HPDE6-E6E7 (cell line): ENCODE measurements around the gene TIMM23B.
"Not testable (repeated sequence)": the region's sequence is repeated elsewhere in the genome, so short reads cannot be mapped to it uniquely, and the experiment has no call there.

Experiments
- DNase-seq: peaks from one replicate; pipeline ENCODE4 v3.0.0; 2011; ENCODE audit warnings: missing footprints; ENCODE audit errors: extremely low spot score

Gene TIMM23B

DNA sequence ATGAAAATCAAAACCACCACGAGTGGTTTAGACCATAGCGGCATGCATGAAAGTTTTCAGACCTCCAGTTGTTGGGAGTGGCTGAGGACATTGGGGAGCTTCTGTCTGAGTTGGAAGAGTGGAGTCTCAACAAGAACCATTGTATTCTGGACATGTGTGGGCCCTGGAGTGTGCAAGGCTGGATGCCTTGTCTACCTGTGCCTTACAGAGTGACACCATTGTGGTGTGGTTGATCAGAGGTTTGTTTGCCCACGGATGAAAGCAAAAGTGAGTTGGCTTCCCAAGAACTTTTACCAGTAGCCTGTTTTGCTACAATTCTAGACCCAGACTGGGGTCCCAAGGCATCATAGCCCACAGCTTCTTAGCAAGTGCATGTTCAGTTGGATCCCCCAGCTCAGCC is 35.9 kb downstream of the TIMM23B start:
- not testable (repeated sequence) for DNase-seq

DNA sequence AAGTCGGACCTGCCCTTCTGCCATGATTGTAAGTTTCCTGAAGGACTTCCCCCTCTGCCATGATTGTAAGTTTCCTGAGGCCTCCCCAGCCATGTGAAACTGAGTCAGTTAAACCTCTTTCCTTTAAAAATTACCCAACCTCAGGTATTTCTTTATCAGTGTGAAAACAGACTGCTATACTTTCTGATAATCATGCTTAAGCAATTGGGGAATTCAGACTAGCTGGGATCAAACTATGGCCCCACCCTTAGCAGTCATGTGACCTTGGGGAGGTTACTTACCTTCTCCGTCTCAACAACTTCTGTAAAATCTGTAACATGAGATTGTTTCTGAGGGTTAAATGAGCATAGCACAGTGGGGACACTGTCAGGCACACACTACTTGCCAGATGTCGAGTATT is 45.4 kb downstream of the TIMM23B start:
- DNase-seq = not testable (repeated sequence)

DNA sequence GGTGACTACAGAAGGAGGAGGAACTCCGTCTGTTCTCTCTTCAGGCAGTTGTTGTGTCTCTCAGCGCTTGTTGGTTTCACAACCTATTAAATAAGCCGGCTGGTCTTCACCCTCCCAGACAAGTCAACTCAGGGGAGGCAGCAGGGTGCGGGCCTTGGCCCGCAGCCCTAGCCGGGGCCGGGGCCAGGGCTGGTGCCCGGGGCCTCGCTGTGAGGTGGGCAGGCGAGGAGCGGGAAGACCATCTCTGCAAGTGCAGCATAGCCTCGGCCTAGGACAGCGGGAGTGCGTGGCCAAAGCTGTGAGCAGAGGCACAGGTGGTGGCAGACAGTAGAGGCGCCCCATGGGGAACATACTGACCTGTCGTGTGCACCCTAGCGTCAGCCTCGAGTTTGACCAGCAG is 46.5 kb downstream of the TIMM23B start, which contains the start of gene AGAP6:
AGAP6 (plus strand) TSS at position 31 of the 400 bp plus-strand sequence; CDS start at position 341, 310 bp downstream.
- DNase-seq = not testable (repeated sequence)

DNA sequence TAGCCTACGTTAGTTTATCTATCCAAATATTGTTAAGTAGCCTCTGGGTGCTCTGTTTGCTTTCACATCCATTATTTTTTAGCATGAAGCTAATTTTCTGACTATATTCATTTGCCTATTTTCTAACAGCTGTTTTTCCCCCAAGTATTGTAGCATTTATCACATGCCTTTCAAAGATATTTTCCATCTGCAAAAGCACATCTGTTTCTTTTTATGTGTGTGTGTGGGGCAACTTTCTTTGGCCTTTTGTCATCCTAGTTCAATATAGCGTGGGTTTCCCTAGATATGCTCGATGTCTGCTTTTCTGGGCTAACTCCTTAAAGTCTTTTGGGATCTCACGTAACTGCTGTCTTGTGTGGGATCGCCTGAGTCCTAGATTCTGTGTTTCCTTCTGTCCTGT is 53.5 kb downstream of the TIMM23B start:
- DNase-seq = not testable (repeated sequence)

DNA sequence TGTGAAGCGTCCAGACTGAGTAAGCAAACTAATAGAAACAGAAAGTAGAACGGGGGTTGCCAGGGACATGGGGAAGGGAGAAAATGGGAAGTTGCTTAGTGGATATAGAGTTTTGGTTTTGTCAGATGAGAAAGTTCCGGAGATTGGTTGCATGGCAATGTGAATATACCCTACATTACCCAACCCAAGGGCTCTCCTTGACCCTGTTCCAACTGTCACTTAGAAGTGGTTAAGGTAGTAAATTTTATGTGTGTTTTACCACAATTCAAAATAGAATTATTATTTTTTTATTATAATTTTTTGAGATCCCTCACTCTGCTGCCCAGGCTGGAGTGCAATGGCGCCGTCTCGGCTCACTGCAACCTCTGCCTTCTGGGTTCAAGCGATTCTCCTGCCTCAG is 72.2 kb downstream of the TIMM23B start:
- not testable (repeated sequence) for DNase-seq

DNA sequence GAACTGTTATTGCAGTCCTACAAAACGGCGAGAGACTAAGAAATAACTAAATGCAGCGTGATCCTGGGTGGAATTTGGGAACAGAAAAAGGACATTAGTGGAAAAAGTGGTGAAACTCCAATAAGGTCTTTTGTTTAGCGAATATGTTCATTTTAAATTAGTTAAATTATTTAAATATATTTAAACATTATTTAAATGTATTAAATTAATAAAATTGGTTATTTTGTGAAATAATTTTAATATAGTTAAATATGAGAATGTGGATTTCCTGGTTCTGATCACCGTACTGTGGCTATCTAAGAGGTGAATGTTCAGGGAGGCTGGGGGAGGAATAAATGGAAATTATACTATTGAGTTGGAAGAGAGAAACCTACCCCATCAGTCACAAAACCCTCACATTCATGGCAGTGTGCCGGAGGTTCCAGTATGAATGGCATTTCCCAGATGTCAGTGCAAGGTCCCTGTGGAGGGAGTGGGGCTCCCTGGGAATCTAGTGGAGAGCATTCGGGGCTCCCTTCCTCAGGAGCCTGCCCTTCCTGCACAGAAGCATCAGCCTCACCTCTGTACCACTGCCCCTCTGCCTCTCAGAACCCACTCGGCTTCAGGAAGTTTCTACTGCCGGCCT is 73.9 kb downstream of the TIMM23B start:
- DNase-seq = not testable (repeated sequence)

DNA sequence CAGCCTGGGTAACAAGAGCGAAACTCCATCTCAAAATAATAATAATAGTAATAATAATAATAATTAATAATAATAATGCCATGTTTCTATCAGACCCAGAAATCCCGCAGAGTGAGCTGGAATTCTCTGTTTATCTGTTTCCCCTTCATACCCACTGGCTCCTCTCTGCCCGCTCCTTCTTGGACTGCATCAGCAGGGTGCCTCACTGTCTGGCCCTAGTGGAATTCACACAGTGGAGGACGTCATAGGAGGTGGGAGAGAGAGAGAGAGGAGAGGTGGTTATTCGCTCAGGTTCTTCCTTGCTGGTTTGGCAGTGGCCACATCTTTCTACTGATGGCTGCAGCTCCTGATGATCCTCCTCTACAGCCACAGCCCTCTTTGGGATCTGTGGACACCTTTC is 75.1 kb downstream of the TIMM23B start:
- not testable (repeated sequence) for DNase-seq

DNA sequence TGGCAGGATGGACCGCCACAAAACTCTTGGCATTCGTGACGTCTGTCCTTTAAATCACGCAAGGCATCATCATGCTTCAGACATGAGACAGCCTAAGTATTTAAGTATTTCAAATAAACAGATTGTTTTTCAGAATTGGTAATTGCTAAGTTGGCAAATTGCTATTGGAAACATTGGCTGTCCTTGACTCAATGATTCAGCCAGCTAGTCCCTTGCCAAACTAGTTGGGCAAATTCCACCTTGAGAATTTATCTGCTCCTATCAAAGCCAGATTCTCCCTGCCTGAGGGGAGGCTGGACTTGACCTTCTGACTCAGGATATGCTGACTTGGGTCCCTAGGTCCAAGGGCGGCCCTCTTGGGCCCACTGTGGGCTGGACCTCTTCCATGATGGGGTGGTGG is 75.8 kb downstream of the TIMM23B start:
- not testable (repeated sequence) for DNase-seq

DNA sequence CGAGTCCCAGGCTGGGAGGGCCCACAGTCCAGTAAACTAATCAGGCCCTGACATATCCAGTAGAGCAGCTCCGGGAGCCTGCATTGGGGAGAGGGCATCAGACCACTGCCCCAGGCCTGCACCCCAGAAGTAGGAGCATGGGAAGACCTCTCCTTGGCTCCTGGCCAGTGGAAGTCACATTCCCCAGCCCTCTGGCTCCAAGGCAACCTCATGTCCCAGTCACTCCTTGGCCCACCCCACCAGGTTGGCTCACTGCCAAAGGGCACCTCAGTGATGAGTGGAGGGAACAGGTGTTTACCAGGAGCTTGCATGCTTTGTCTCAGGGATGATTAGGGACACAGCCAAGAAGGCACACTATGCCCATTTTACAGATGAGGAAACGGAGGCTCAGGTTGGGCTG is 77.4 kb downstream of the TIMM23B start:
- not testable (repeated sequence) for DNase-seq

DNA sequence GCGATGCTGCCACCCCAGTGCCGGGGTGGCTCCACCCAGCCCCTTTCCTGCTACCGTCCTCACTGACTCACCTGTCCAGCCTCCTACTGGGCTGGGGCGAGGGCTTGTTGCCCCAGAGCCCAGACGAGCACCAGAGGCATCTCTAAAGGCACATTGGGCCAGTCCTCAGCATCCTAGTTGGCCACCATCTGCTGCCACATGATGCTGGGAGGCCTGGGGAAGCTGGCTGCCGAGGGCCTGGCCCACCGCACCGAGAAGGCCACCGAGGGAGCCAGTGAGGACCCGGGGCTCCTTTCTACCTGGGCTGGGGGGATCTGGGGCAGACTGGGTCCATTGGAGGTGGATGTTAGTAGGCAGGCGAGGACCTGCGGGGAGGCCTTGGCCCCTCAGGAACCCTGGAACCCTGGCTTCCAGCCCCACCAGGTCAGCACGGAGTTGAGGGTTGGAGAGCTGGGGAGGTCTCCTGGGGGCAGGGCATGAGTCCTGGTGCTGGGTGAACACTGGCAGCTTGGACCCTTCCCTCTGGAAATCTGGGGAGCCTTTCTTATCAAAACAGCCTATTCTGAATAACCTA is 78.7 kb downstream of the TIMM23B start:
- not testable (repeated sequence) for DNase-seq

DNA sequence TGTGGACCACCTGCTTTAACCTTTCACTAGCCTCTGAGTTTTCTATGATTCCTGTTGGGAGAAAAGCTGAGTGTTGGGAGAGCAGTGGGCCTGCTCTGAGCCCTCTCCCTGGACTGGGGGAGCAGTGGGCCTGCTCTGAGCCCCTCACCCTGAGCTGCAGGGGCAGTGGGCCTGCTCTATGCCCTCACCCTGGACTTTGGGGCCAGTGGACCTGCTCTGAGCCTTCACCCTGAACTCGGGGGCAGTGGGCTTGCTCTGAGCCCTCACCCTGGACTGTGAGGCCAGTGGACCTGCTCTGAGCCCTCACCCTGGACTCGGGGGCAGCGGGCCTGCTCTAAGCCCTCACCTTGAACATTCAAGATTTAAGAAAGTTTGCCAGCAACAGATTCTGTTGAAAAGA is 79.8 kb downstream of the TIMM23B start:
- no peak for DNase-seq
